NCI-H146 treated with DMSO at 0.1 percent for 48 hours (cell line): ENCODE measurements around the gene ZNF804A.

Experiments used
- DNase-seq: peaks from one replicate; lab custom pipeline; 2025; ENCODE audit not compliant: unreplicated experiment; lab: John Stamatoyannopoulos, UW

Gene ZNF804A

DNA sequence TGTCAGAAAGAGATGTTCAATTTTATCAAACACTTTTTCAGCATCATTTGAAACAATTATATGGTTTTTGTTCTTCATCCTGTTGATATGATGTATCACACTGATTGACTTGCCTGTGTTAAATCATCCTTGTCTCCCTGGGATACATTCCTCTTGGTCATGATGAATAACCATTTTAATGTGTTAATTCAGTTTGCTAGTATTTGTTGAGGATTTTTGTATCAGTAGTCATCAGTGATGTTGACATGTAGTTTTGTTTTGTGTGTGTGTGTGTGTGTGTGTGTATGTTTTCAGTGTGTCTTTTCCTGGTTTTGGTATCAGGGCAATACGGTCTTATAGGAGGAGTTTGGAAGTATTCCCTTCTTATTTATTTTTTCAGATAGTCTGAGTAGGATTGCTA, 325.4 kb downstream of the ZNF804A start:
- no peak for DNase-seq

DNA sequence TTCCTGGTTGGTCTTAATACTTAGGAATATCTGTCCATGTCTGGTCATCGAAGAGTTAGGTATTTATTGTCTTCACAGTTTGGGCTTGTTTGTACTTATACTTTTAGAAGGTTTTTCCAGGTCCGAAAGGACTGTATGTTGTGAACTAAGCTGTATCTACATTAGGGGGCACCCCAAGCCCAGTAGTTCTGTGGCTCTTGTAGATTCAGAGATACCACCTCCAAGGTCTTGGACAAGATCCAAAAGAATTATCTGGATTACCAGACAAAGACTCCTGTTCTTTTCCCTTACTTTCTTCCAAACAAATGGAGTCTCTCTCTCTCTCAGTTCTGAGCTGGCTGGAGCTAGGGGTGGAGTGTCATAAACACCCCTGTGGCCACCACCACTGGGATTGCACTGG, 328.7 kb downstream of the ZNF804A start:
- DNase-seq = no peak

DNA sequence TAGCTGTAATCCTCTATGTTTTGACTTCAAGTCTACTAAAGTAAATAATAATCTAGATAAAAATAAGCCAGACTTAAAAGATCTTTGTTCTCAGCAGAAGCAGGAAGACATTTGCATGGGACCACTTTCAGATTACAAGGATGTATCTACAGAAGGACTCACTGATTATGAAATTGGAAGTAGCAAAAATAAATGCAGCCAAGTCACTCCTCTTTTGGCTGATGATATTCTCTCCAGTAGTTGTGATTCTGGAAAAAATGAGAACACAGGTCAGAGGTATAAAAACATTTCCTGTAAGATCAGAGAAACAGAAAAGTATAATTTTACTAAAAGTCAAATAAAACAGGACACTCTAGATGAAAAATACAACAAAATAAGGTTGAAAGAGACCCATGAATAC, 338.4 kb downstream of the ZNF804A start:
- no peak for DNase-seq

- no peak for DNase-seq
Measured at GRCh38 chr2:184938221-184938985, 340.1 kb downstream of the ZNF804A start.

- no peak for DNase-seq
Measured at GRCh38 chr2:184945326-184945725, 347.0 kb downstream of the ZNF804A start.

- DNase-seq = no peak
Measured at GRCh38 chr2:184945824-184946223, 347.5 kb downstream of the ZNF804A start.

DNA sequence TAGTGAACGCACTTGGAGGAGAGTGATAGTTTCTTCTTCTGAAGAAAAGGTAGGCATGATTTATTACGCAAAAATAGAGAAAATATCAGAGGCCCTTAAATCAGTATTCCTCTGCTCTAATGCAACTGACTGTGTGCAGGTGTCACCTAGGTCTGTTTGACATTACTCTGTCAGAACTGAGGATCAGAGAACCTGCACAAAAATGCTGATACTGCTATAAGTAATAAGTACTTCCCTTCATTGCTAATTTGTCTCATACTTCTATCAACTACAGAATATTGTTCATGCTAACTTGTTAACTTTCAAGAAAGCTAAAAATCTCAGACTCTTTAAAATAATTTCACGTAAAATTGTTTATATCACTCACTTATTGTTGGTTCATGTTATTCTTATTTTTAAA, 358.5 kb downstream of the ZNF804A start:
- no peak for DNase-seq

GRCh38 chr2:184971546-184972068, 373.3 kb downstream of the ZNF804A start:
- no peak for DNase-seq
